Fibroblast of villous mesenchyme (primary cell): ENCODE measurements around the gene CCDC7. TPM values are rescaled to one million over a fixed set of nuclear protein-coding genes. Genes with fewer than 3 reads are reported as not detected.
A peak's percentile ranks its signal among the peaks of the same experiment; 100 is the strongest.
"Not testable (repeated sequence)": the region's sequence is repeated elsewhere in the genome, so short reads cannot be mapped to it uniquely, and the experiment has no call there.

Experiments used
- DNase-seq: peaks from one replicate; pipeline ENCODE4 v3.0.0-alpha.2; 2010; ENCODE audit warnings: low read depth
- H3K4me3 ChIP-seq: 2 replicates; pipeline ENCODE4 v1.5.1; 2011; ENCODE audit warnings: low read depth, mild to moderate bottlenecking, low read length
- total RNA-seq: library from RNA; depleted of rRNA; stranded (reverse); fragments of >200 nt; gene quantifications from 2 replicates; pipeline ENCODE4 v1.2.3, GENCODE V29; 2012
- TF ChIP-seq, protein P1 (sequence below): IDR thresholded peaks from 2 replicates; pipeline ENCODE4 v1.5.1; 2012; ENCODE audit warnings: low read depth, mild to moderate bottlenecking, low read length; ENCODE audit not compliant: insufficient read depth

CCDC7 gene
- total RNA-seq, 1 donor = 20.3 TPM

DNA sequence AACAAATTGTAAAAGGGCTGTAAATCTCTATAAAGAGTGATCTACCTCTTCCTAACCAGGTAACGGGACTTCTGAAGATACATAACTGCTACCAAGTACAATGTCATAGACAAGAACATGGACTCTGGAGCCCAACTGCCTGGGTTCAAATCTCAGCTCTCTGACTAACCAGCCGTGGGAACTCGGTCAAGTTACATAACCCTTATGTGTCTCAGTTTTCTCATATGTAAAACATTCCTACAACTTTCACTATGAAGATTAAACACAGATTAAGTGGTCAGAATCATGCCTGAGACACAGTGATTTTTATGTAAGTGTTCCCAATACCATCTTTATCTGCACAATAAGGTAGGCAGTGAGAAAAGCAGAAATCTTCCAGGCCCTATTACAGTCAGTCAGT is 459.5 kb downstream of the CCDC7 start:
- TF ChIP-seq, protein P1, sequence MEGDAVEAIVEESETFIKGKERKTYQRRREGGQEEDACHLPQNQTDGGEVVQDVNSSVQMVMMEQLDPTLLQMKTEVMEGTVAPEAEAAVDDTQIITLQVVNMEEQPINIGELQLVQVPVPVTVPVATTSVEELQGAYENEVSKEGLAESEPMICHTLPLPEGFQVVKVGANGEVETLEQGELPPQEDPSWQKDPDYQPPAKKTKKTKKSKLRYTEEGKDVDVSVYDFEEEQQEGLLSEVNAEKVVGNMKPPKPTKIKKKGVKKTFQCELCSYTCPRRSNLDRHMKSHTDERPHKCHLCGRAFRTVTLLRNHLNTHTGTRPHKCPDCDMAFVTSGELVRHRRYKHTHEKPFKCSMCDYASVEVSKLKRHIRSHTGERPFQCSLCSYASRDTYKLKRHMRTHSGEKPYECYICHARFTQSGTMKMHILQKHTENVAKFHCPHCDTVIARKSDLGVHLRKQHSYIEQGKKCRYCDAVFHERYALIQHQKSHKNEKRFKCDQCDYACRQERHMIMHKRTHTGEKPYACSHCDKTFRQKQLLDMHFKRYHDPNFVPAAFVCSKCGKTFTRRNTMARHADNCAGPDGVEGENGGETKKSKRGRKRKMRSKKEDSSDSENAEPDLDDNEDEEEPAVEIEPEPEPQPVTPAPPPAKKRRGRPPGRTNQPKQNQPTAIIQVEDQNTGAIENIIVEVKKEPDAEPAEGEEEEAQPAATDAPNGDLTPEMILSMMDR = no peak
- DNase-seq = peak; percentile 30
- no peak overlapping the region for H3K4me3 ChIP-seq

DNA sequence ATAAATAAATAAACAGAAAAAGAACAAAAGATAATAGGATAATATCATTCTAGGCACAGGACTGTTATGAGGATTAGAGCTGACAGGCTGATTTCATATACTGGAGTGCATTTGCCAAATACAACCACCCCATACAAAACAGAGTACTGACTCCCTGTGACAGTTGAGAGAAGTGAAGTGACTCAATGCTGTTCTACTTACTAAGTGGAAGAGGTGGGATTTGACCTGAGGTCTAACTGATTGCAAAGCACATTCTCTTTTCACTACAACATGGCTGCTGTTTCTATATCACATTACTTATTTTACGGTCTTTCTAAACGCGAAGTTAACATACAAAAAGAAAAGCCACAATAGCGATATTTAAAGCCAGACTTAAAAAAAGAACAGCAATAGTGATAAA is 460.7 kb downstream of the CCDC7 start:
- DNase-seq = no peak
- H3K4me3 ChIP-seq = no peak overlapping the region
- TF ChIP-seq, protein P1 = no peak

DNA sequence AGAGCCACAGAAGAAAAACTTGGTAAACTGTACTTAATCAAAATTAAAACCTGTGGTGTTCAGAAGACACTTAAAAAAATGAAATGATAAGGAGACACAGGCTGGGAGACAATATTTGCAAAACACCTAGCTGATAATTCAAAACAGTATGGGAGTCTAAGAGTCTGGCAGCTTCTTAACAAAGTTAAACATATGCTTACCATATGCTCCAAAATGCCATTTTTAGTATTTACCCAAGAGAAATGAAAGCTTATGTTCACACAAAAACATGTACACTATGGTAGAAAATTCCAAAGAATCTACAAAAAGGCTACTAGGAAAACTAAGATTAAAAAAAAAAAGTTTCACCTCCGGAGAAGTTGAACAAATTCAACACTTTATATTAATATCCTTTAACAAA is 463.5 kb downstream of the CCDC7 start:
- peak; percentile 18 for DNase-seq
- TF ChIP-seq, protein P1 = no peak
- H3K4me3 ChIP-seq = no peak overlapping the region

DNA sequence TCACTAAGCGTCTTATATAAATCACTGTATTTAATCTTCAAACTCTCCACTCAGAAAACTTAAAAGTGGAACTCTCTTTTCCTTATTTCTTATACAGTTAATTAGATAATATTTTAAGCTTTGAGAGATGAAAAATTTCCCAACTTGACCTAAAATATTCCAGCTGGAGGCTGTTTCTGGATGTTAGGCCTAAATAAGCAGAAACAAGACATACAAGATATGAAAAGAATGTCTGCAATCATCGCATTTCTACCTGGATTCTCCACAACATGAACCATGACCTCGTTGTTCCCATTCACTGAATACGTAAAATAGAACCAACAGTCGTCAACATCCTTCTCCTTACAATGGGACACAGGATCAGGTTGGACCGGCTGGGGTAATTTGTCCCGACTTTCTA is 464.0 kb downstream of the CCDC7 start:
- DNase-seq, H3K4me3 ChIP-seq: not testable (repeated sequence)

DNA sequence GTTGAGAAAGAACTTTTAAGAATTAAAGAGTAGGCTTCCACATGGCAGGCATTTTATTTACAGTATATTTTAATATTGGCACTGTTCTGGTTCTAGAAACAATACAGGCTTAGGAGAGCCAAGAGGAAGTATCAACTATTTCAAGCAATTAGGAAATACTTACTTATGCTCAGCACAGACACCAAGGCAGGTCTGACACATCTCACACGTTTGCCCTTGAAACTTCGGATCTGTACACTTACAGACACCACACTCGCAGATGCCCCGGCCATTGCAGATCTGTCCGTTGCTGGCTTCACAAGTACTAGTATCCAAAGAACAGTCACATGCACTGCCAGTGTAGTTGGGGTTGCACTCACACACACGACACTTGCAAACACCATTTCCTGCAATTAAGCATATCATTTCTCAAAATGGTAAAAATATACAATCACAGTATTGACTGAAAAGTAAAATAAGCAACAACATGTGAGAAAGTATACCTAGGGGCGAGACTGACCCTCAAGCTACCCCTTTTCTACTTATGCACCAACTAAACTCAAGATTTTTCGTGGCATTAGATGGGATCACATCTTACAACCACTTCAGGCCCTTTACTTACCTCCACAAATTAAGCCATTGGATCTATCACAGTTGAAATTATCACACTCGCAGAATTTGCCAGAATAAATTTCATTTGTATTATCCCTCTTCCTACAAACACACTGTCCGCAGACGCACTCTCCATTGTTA is 465.5 kb downstream of the CCDC7 start:
- TF ChIP-seq, protein P1 = no peak
- no peak for DNase-seq
- no peak overlapping the region for H3K4me3 ChIP-seq

DNA sequence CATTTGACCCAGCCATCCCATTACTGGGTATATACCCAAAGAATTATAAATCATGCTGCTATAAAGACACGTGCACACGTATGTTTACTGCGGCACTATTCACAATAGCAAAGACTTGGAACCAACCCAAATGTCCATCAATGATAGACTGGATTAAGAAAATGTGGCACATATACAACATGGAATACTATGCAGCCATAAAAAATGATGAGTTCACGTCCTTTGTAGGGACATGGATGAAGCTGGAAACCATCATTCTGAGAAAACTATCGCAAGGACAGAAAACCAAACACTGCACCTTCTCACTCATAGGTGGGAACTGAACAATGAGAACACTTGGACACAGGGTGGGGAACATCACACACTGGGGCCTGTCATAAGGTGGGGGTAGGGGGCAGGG is 471.9 kb downstream of the CCDC7 start:
- not testable (repeated sequence) for DNase-seq, H3K4me3 ChIP-seq

DNA sequence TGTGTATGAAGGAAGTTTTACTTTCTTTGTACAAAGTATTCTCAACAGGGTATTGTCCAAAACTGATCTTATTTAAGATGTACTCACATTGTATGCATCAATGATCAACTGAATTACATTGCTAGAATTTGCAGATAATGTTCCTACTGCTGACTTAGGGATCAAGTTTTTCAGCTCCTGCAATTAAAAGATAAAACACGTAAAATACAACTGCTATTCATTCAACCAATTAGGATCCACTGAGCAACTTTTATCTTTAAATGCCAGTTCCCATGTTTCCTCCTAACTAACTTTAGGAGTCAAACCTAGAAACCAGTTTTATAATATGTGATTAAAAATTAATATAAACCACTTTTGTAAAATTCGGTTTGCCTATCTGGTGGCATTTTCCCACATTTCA is 476.2 kb downstream of the CCDC7 start:
- TF ChIP-seq, protein P1 = no peak
- no peak for DNase-seq
- H3K4me3 ChIP-seq = no peak overlapping the region

DNA sequence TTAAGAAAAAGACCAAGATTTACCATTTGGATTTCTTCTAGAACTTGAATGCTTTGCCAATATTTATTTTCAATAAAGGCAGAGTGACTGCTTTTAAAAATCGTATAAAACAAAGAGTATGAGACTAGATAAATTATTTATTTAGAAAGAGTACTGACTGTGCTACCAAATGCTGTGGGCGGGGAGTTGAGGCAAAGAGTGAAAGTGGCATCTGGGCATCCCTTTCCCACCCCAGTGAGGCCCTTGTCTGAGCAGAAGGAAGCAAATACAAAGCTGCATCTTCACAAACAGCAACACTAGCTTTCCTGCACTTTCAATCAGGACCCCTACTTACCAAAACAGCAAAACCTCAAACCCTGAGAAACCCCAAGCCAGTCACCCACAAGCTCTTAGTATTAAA is 477.2 kb downstream of the CCDC7 start:
- TF ChIP-seq, protein P1 = no peak
- no peak overlapping the region for H3K4me3 ChIP-seq
- no peak for DNase-seq
